IPS-11a (cell line): Measurements from ENCODE around the gene RCVRN.

Source experiments
- H3K4me3 ChIP-seq: one replicate; pipeline ENCODE4 v1.5.1; 2013; ENCODE audit warnings: low read depth, low read length, control low read depth

Gene RCVRN

DNA sequence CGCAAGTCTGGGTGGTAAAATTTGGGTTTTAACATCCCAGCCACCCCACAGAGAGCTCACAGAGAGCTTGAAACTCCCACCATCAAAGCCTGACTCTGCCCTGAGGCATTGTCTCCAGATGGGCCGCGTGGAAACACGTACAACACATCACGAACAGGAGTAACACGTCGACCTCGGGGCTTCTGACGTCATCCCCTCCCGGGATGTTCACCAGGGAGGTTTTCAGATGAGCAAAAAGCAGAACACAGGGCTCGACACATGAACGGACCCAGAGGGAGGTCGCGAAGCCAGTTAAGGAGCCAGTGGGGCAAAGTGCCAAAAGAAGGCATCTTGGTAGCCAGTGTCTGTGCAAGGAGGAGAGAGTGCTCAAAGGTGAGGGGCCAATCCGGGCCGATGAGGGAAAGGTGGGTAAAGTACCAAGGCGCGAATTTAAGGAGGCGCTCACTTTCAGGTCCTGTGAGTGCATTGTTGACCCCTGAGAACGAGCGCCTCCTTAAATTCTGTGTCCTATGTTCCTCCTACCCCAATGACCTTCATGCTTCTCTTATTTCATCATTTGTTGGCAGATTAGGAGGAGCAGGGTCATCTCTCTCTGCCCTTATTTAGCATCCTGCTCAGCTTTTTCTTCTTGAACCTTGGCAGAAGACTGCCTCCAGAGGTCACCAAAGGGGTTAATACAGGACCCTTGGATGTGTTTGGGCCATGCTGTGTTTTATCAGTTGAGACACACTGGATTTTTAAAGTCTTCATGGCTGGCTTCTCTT, 5.6 kb downstream of the RCVRN start:
- H3K4me3 ChIP-seq: no peak overlapping the region

DNA sequence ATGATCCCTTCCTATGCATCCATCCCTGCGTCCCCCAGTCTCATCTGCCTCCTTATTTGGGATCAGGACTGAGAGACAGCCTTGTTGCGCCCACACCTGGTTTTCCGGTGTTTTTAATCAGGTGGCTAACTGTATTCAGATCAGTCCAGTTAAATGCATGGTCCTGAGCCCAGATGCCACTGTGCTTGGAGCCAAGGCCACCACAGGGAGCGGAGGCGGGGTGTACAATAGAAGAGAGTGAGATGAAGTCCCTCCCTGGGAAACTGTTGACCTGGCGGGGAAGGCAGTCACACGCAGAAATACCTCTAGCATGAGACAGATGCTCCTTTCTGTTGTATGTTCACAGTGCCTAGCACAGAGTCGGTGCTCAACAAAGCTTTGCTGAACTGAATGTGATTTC, 6.3 kb downstream of the RCVRN start:
- no peak overlapping the region for H3K4me3 ChIP-seq

DNA sequence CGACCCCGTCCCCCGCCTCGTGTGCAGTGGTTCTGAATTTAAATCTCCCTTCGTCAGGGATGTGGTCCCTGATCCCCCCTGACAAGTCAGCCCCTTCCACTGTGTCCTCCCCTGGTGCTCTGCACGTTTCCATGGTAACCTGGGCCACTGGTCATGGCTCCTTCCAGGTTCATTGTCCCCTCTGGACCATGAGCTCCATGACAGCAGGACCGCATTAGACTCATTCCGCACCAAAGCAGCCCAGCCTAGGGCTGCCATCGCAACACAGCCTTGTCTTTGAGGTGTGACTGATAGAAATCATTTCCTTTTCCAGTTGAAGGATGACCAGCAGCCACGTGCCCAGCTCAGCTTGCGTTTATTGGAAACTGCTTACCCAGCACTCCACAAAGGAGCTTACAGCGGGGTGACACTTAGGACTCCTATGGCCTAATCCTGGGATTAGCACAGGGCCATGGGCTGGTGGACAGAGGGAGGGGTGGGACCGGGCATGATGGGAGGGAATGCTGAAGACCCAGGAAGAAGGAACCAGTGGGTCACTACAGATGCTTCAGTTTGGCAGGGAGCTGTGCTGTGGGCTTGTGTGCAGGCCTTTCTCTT, 7.6 kb downstream of the RCVRN start:
- H3K4me3 ChIP-seq: no peak overlapping the region

DNA sequence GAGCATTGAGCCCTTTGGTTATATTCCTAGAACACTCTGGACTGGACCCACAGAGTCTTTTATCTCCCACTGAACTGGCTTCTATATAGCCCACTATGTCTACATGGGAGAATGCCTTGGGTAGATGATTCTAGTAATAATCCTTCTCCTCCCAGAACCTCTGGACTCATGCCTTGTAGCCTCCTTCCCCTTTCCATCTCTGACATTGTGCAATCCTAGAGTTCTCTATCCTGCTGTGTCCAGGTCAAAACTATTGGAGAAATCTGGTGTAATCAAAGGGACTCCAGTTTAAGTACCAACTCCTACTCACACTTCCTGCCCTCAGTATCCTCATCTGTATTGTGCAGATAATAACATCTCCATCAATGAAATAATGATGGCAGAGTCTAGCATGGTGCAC, 9.1 kb downstream of the RCVRN start:
- no peak overlapping the region for H3K4me3 ChIP-seq

DNA sequence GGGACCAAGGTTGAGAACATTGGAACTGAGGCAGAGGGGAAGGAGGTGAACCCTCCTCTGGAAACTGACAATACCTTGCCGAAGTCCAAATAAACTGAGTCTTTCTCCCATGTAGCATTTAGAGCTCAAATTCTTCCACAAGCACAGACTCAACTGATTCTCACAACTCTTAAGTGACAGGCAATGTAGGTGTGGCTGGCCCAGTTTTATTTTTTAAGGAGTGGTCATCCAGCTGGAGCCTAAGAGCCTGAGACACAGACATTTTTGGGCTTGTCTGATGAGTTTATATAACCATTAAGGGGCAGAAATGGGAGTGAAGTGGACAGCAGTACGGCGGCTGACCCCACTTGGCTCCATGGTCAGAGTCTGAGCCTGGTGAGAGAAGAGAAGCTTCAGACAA, 10.8 kb downstream of the RCVRN start:
- no peak overlapping the region for H3K4me3 ChIP-seq

DNA sequence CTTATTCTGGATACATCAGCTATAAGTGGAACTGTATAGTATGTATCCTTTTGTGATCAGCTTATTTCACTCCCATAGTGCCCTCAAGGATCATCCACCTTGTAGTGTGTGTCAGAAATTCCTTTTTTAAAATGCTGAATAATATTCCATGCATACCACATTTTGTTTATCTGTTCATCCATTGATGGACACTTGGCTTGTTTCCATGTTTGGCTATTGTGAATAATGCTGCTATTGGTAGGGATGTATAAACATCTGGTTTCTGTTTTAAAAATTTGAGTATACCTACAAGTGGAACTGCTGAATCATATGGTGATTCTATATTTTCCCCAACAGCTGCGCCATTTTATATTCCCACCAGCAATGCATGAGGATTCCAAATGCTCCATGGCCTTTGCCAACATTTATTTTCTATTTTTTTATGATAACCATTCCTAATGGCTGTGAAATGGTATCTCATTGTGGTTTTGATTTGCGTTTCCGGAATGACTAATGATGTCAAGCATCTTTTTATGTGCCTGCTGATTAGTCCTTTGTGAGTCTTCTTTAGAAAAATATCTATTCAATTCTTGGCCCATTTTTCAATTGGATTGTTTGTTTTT, 11.6 kb downstream of the RCVRN start:
- H3K4me3 ChIP-seq: no peak overlapping the region

DNA sequence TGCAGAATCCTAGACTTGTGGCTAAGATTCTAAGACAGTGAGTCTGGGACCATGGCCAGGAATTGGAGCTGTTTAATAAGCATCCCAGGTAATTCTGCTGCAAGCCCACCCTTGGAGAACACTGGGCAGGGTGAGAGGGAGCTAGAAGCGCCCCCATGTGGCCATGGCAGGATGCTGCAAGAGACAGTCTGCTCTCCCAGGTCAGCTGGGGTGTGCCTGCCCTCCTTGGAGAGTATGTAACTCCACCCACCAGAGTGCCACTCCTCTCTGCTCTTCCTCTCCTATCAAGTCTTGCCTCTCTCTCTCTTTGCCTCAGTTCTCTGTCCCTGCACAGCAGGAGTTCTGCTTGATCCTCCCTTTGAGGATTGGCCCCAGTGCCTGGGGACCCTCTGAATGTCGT, 14.9 kb downstream of the RCVRN start:
- H3K4me3 ChIP-seq: no peak overlapping the region

DNA sequence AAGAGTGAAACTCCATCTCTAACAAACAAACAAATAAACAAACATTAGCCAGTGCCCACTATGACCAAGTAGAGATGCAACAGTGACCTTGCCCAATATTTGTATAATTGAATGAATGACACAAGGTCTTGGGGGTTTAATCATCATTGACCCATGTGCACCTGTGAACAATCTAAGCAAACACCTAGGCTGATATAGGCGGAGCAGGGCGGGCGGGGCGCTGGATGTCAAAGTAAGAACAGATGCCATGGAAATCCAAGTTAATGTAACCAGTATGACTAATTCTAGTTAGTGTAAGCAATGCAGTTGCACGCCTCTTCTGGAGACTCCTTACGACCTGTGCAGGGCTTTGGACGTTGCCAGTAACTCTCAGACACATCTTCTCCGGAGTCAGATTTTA, 17.6 kb downstream of the RCVRN start:
- H3K4me3 ChIP-seq: no peak overlapping the region

DNA sequence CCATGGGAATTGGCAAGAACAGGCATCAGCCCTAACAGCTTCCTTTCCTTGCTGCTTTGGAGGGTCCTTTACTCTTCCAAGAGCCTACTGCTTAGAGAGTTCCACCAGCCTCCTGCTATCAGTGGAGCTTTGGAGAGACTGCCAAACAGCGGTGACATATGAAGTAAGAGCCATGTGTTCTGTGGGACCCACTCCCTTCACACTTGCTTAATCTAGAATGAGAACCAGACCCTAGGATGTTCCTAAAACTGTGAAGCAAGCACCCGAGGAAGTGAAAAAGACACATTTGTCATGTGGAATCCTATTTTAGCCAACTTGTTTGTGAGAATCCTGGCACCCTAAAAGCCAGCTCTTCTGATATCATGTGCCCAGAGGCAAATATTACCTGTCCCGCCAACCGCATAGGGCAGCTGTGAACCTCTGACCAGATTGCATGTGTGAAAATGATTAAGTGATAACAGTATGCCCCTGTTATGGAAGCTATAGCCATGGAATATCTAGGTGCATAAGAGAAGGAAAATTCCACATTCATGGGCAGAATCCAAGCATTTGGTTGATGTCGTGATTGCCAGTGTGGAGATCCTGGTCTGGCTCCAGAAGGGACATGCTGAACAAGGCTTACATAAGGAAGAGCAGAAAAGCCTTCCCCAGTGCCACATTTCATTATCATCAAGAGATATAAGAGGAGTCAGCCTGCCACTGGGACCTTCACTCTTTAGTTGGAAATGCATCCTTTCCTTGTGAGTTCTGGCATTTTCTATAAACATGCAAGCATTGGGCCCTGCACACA, 18.7 kb downstream of the RCVRN start:
- no peak overlapping the region for H3K4me3 ChIP-seq

DNA sequence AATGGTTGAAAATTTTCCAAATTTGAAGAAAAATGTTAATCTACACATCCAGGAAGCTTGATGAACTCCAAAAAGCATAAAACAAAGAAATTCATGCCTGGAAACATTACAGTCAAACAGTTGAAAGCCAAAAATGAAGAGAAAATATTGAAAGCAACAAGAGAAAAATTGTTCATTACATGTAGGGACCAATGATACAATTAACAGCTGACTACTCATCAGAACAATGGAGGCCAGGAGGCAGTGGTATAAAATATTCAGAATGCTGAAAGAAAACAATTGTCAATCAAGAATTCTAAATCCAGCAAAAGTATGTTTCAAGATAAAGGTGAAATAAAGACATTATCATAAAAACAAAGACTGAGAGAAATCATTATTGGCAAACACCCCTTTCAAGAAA, 21.6 kb downstream of the RCVRN start:
- H3K4me3 ChIP-seq: no peak overlapping the region

DNA sequence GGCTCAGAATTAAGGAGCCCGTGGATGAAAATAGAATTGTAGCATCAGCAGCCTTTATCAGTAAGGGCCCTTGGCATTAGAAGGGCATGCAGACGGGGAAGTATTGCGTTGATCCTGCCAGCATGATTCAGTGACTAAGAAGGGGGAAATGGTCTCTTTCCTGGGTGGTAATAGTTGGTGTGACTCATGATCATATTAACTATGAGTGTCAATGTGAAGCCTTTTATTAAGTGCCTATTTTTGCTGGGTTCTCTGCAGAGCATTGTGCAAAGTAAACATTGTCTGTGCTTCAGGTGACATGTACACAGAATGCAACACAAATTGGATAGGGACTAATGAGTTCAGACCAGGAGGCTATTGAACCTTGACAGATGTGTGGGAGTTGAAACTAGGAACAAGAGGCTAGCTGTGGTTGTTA, 24.5 kb downstream of the RCVRN start:
- no peak overlapping the region for H3K4me3 ChIP-seq

DNA sequence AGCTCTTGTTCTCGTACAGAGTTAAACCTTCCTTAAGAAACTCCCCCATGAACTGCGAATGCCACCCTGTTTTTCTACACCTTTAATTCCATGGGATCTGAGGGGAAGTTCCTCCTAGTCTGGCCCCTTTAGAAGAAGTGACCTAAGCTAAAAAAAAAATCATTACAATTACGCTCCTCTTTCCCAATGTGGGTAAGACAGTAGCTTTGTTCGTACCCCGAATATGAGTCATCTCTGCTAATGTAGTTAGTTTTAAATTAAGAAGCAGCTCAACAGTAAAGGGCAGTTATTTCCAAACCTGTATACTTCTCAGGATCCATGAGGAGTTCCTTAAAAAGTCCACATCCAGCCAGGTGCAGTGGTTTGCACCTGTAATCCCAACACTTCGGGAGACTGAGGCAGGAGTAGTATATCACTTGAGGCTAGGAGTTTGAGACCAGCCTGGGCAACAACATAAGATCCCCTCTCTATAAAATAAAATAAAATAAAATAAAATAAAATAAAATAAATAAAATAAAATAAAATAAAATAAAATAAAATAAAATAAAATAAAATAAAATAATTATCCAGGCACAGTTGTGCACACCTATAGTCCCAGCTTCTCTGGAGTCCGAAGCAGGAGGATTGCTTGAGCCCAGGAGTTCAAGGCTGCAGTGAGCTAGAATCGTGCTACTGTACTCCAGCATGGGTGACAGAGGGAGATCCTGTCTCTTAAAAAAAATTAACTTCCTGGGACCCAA, 26.1 kb downstream of the RCVRN start:
- H3K4me3 ChIP-seq: no peak overlapping the region

DNA sequence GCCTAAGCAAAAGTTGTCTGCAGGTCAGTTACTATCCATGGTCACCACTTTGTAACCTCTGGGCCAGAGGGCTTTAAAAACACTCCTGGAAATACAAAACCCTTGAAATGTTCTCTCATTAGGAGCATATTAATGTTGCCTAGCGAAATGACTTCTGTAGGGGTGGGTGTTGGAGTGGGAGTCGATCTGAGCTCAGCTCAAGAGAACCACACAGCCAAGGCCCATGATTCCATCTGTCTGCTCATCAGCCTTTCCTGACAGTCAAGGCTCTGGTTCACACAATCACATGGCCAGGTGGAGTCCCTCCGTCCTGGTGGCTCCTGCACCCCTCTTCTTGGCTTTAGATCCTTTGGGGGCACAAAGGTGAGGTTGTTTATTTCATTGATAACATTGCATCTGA, 26.7 kb downstream of the RCVRN start:
- H3K4me3 ChIP-seq: no peak overlapping the region

DNA sequence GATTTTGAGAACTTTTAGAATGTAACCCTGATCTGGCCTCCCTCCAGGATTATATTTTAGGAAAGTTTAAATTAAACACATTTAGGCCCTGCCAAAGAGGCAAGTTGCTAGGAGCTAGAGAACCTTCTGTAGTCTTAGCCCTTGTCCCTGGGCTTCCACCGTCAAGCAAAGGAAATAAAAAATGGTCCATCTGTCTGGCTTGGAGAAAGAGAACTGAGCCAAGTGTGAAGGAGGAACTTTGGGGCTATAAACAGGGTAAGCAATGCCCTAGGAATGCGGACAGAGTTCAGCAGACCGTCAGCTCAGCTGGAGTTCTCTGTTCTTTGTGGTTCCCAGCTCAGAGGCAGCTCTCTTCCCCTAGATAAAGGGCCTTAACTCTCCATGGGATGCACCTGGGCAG, 29.6 kb downstream of the RCVRN start:
- H3K4me3 ChIP-seq: no peak overlapping the region

DNA sequence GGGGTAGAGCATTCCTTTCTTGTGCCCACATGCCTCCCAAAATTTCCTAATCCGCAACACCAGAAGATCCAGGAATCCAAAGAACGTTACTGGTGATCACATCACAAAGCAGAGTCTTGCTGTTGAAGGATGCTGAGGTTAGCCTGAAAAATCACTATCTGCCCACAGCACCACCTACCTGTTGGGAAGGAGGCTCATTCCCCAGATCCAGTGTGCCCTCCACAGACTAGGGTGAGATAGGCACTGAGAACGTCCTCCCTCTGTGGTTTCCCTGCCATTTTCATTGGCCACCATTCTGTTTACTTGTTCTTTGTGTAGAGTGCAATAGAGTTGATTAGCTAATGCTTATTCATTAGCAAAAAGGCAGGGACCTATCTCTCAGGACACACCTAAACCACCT, 30.3 kb downstream of the RCVRN start:
- H3K4me3 ChIP-seq: no peak overlapping the region

DNA sequence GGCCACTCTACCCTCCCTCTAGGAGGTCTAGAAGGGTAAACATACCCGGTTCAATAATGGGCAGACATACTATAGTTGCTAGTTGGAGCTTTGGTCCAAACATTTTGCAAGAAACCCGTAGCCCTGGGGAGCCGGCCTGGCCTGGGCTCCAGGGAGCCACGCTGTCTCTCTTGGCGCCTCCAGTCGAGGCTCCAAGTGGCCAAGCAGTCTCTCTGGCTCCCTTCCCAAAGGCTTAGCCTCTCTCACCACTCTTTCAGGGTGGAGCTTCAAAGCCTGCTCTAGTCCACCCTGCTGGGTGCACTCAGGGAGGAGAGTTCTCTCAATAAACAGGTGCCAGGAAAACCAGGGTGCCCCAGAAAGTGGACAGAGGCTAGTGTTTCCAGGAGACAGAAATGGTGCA, 32.2 kb downstream of the RCVRN start:
- no peak overlapping the region for H3K4me3 ChIP-seq

DNA sequence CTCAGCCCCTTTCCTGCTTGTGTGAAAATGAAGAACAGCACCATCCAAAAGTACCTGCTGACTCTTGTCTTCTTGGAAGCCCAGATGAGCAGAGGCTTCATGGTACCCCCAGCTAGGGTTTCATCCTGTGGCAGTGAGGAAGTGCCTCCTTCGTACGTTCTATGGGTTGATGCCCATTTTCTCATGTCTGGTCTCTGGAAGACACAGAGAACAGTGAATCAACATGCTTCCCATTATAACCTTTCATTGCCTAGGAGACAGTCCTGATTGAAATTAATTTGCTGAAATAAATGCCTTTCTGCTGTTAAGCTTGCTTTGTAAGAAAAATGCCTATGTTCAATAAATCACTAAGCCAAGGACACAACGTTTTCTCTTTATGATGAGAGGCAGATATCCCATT, 36.5 kb downstream of the RCVRN start:
- no peak overlapping the region for H3K4me3 ChIP-seq

DNA sequence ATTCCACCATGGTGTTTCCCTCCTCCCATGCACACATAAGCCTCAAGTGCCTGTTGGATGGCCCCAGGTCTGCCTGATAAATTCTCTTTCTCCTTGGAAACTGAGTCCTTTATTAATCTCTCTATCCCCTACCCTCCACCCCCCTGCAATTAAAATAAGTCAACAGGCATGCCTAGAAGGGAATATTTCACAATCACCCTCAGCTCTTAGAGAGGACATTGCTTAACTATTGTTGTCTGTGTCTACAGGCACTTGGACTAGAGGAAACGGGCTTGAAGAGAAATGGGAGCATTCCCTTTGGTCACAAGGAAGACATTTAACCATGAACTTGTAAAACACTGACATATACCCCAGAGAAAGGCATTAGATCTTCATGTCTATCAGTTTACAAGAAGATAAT, 39.5 kb downstream of the RCVRN start:
- H3K4me3 ChIP-seq: no peak overlapping the region

DNA sequence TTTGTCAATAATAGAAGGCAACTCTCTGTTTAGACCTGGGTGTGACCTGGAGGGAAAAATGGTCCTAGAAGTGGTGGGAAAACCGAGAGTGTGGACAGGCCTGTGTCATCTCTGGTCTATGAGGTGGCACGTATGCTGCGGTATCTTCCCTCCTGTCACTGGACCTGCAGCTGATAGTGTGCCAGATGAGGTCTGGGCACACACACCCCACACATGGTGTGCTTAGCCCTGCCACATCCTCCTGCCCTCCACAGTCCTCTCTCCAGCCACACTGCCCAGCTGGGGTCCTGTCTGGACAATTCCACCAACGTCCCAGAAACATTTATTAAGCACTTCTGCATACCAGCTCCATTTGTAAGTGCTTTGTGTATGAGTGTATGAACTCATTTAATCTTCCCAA, 42.1 kb downstream of the RCVRN start:
- no peak overlapping the region for H3K4me3 ChIP-seq

DNA sequence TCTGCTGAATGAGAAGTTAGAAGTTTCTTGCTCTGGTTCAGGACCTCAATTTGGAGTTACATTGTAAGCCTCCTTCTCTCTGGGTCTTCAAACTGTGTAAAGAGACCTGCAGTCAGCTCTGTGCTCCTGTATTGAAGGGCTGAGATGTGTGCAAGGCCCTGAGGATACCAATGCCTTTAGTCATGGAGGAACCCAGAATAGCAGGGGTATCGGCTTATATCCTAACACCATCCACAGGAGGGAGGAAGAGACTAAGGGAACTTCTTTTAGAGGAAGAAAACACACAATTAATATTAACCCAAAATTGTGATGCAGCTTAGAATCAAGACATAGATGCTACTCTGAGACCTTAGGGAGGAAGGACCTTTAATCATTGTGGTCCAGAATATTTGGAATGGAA, 42.9 kb downstream of the RCVRN start:
- no peak overlapping the region for H3K4me3 ChIP-seq

DNA sequence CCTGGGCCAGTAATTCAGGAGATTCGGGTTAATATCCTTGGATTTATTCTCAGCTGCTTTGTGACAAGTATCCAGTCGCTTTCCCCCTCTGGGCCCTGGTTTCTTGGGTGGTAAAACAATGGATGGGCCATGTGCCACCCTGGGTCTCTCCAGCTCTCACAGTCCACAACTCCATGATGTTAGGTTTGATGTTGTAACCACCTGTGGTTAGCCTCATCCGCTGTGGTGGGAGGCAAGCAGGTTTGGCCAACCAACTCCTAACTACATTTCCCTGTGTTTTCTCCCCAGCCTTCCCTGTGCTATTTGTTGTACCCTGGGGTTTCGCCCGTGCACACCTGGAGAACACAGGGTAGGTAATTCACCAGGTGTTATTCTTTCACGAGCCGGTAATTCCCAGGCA, 44.2 kb downstream of the RCVRN start:
- no peak overlapping the region for H3K4me3 ChIP-seq
